Measurements from ENCODE around the gene THG1L.

The THG1L gene

DNA sequence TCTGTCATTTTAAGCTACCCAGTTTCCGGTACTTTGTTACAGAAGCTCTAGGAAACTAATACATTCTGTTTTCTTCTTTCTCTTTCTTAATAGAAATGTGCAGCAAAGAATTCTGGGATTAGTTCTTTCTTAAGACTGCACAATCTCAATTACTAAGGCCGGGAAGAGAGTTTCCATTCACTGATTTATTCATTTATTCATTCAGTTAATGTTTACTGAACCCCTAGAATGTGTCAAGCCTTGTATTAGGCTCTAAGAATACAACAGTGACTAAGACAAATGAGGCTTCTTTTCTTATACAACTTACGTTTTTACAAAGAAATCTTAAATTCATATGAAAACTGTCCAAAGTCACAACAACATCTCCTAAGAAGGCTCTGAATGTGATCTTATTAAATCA, 27.5 kb upstream of the THG1L start:
- no peak overlapping the region for H3K9ac ChIP-seq (ENCODE audit: insufficient read length, low read depth)
- no peaks in the 10 kb centered on the region for H3K4me1 ChIP-seq (ENCODE audit: insufficient read depth, insufficient read length)
- no peaks in the 10 kb centered on the region for H3K27me3 ChIP-seq (ENCODE audit: insufficient read depth, insufficient read length)
- H3K9me3 ChIP-seq (ENCODE audit: insufficient read depth, low read length) = peaks cover 7% of the 10 kb centered on the region
- H3K36me3 ChIP-seq (ENCODE audit: insufficient read depth, insufficient read length, low read length) = no peaks in the 10 kb centered on the region
- H3K4me3 ChIP-seq (ENCODE audit: insufficient read length, low read depth) = no peak overlapping the region
- TF ChIP-seq YY1 (IDR thresholded peaks at IDR 0.05; ENCODE audit: insufficient read depth, insufficient read length) (no peak), SUZ12 (IDR thresholded peaks at IDR 0.05; ENCODE audit: extremely low read depth, insufficient read depth, insufficient read length) (no peak), ZNF274 (IDR thresholded peaks at IDR 0.05; ENCODE audit: low read depth, low read length) (no peak)
- no peak for DNase-seq (ENCODE audit: low read depth, low spot score)

- Histone ChIP-seq H3K9ac (ENCODE audit: insufficient read length, low read depth) (no peak overlapping the region), H3K4me1 (ENCODE audit: insufficient read depth, insufficient read length) (no peaks in the 10 kb centered on the region), H3K9me3 (ENCODE audit: insufficient read depth, low read length) (no peaks in the 10 kb centered on the region), H3K27me3 (ENCODE audit: insufficient read depth, insufficient read length) (no peaks in the 10 kb centered on the region), H3K4me3 (ENCODE audit: insufficient read length, low read depth) (no peak overlapping the region), H3K36me3 (ENCODE audit: insufficient read depth, insufficient read length, low read length) (no peaks in the 10 kb centered on the region)
- no peak for TF ChIP-seq YY1 (IDR thresholded peaks at IDR 0.05; ENCODE audit: insufficient read depth, insufficient read length)
- TF ChIP-seq ZNF274 (IDR thresholded peaks at IDR 0.05; ENCODE audit: low read depth, low read length) = no peak
- TF ChIP-seq SUZ12 (IDR thresholded peaks at IDR 0.05; ENCODE audit: extremely low read depth, insufficient read depth, insufficient read length) = no peak
- no peak for DNase-seq (ENCODE audit: low read depth, low spot score)
Measured at GRCh38 chr5:157708866-157709265, 22.4 kb upstream of the THG1L start.

GRCh38 chr5:157709346-157709745, 21.9 kb upstream of the THG1L start:
- TF ChIP-seq ZNF274 (IDR thresholded peaks at IDR 0.05; ENCODE audit: low read depth, low read length) (no peak), SUZ12 (IDR thresholded peaks at IDR 0.05; ENCODE audit: extremely low read depth, insufficient read depth, insufficient read length) (no peak), YY1 (IDR thresholded peaks at IDR 0.05; ENCODE audit: insufficient read depth, insufficient read length) (no peak)
- no peak for DNase-seq (ENCODE audit: low read depth, low spot score)
- Histone ChIP-seq H3K4me1 (ENCODE audit: insufficient read depth, insufficient read length) (no peaks in the 10 kb centered on the region), H3K9me3 (ENCODE audit: insufficient read depth, low read length) (no peaks in the 10 kb centered on the region), H3K4me3 (ENCODE audit: insufficient read length, low read depth) (no peak overlapping the region), H3K36me3 (ENCODE audit: insufficient read depth, insufficient read length, low read length) (no peaks in the 10 kb centered on the region), H3K9ac (ENCODE audit: insufficient read length, low read depth) (no peak overlapping the region), H3K27me3 (ENCODE audit: insufficient read depth, insufficient read length) (no peaks in the 10 kb centered on the region)

GRCh38 chr5:157710431-157710830, 20.8 kb upstream of the THG1L start:
- Histone ChIP-seq H3K4me1 (ENCODE audit: insufficient read depth, insufficient read length) (no peaks in the 10 kb centered on the region), H3K4me3 (ENCODE audit: insufficient read length, low read depth) (no peak overlapping the region), H3K9ac (ENCODE audit: insufficient read length, low read depth) (no peak overlapping the region), H3K27me3 (ENCODE audit: insufficient read depth, insufficient read length) (no peaks in the 10 kb centered on the region), H3K9me3 (ENCODE audit: insufficient read depth, low read length) (no peaks in the 10 kb centered on the region), H3K36me3 (ENCODE audit: insufficient read depth, insufficient read length, low read length) (no peaks in the 10 kb centered on the region)
- no peak for DNase-seq (ENCODE audit: low read depth, low spot score)
- no peak for TF ChIP-seq ZNF274 (IDR thresholded peaks at IDR 0.05; ENCODE audit: low read depth, low read length)
- TF ChIP-seq YY1 (IDR thresholded peaks at IDR 0.05; ENCODE audit: insufficient read depth, insufficient read length) = no peak
- no peak for TF ChIP-seq SUZ12 (IDR thresholded peaks at IDR 0.05; ENCODE audit: extremely low read depth, insufficient read depth, insufficient read length)

GRCh38 chr5:157710882-157711281, 20.3 kb upstream of the THG1L start:
- H3K27me3 ChIP-seq (ENCODE audit: insufficient read depth, insufficient read length) = no peaks in the 10 kb centered on the region
- no peaks in the 10 kb centered on the region for H3K36me3 ChIP-seq (ENCODE audit: insufficient read depth, insufficient read length, low read length)
- no peaks in the 10 kb centered on the region for H3K4me1 ChIP-seq (ENCODE audit: insufficient read depth, insufficient read length)
- no peak overlapping the region for H3K4me3 ChIP-seq (ENCODE audit: insufficient read length, low read depth)
- H3K9me3 ChIP-seq (ENCODE audit: insufficient read depth, low read length) = no peaks in the 10 kb centered on the region
- no peak overlapping the region for H3K9ac ChIP-seq (ENCODE audit: insufficient read length, low read depth)
- TF ChIP-seq SUZ12 (IDR thresholded peaks at IDR 0.05; ENCODE audit: extremely low read depth, insufficient read depth, insufficient read length) (no peak), ZNF274 (IDR thresholded peaks at IDR 0.05; ENCODE audit: low read depth, low read length) (no peak), YY1 (IDR thresholded peaks at IDR 0.05; ENCODE audit: insufficient read depth, insufficient read length) (no peak)
- no peak for DNase-seq (ENCODE audit: low read depth, low spot score)

- TF ChIP-seq ZNF274 (IDR thresholded peaks at IDR 0.05; ENCODE audit: low read depth, low read length) (no peak), YY1 (IDR thresholded peaks at IDR 0.05; ENCODE audit: insufficient read depth, insufficient read length) (no peak), SUZ12 (IDR thresholded peaks at IDR 0.05; ENCODE audit: extremely low read depth, insufficient read depth, insufficient read length) (no peak)
- Histone ChIP-seq H3K4me1 (ENCODE audit: insufficient read depth, insufficient read length) (no peaks in the 10 kb centered on the region), H3K27me3 (ENCODE audit: insufficient read depth, insufficient read length) (no peaks in the 10 kb centered on the region), H3K4me3 (ENCODE audit: insufficient read length, low read depth) (no peak overlapping the region), H3K9ac (ENCODE audit: insufficient read length, low read depth) (no peak overlapping the region), H3K36me3 (ENCODE audit: insufficient read depth, insufficient read length, low read length) (no peaks in the 10 kb centered on the region), H3K9me3 (ENCODE audit: insufficient read depth, low read length) (no peaks in the 10 kb centered on the region)
- DNase-seq (ENCODE audit: low read depth, low spot score) = no peak
Measured at GRCh38 chr5:157713830-157714595, 17.2 kb upstream of the THG1L start.

DNA sequence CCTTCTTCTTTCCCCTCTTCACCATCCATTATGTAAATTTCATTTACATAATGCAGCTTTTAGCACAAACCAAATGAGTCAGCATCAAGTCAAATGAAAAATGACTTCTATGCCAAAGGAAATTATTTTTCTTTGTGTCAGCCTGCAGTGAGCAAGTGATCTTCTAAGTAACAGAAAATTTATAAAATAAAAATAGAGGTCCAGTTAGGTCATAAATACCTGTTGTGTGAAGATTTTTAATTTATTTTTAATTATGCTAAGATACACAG, 16.7 kb upstream of the THG1L start:
- no peaks in the 10 kb centered on the region for H3K4me1 ChIP-seq (ENCODE audit: insufficient read depth, insufficient read length)
- no peak for DNase-seq (ENCODE audit: low read depth, low spot score)

More for the DNA sequence above, 16.7 kb upstream of the THG1L start:
- H3K9me3 ChIP-seq (ENCODE audit: insufficient read depth, low read length) = no peaks in the 10 kb centered on the region
- H3K27me3 ChIP-seq (ENCODE audit: insufficient read depth, insufficient read length) = no peaks in the 10 kb centered on the region
- no peak overlapping the region for H3K4me3 ChIP-seq (ENCODE audit: insufficient read length, low read depth)
- H3K9ac ChIP-seq (ENCODE audit: insufficient read length, low read depth) = no peak overlapping the region
- TF ChIP-seq SUZ12 (IDR thresholded peaks at IDR 0.05; ENCODE audit: extremely low read depth, insufficient read depth, insufficient read length) (no peak), ZNF274 (IDR thresholded peaks at IDR 0.05; ENCODE audit: low read depth, low read length) (no peak), YY1 (IDR thresholded peaks at IDR 0.05; ENCODE audit: insufficient read depth, insufficient read length) (no peak)
- no peaks in the 10 kb centered on the region for H3K36me3 ChIP-seq (ENCODE audit: insufficient read depth, insufficient read length, low read length)

Measured in NT2/D1 (cell line).